HG02678 (cell line): ENCODE data around the gene LSP1.

ENCODE experiments used
- ATAC-seq: cut with Tn5 transposase; IDR thresholded peaks from one replicate; pipeline ENCODE4 v1.9.1; 2021; ENCODE audit warnings: mild to moderate bottlenecking, moderate library complexity; ENCODE audit not compliant: unreplicated experiment

The LSP1 gene

GRCh38 chr11:1824221-1825038 lies 28.5 kb upstream of the LSP1 start:
- no peak for ATAC-seq

GRCh38 chr11:1825039-1825740 lies 27.7 kb upstream of the LSP1 start:
- no peak for ATAC-seq

- ATAC-seq, result no peak
Observed at GRCh38 chr11:1825785-1826451, 27.0 kb upstream of the LSP1 start.

GRCh38 chr11:1826552-1827094 lies 26.3 kb upstream of the LSP1 start:
- no peak for ATAC-seq

GRCh38 chr11:1827095-1827813 lies 25.6 kb upstream of the LSP1 start:
- no peak for ATAC-seq

- no peak for ATAC-seq
Observed at GRCh38 chr11:1827931-1828330, 25.0 kb upstream of the LSP1 start.

GRCh38 chr11:1828542-1828941 lies 24.3 kb upstream of the LSP1 start:
- no peak for ATAC-seq

GRCh38 chr11:1829039-1829820 lies 23.7 kb upstream of the LSP1 start:
- ATAC-seq, result no peak

GRCh38 chr11:1830004-1830321 lies 22.9 kb upstream of the LSP1 start:
- no peak for ATAC-seq

- ATAC-seq, result no peak
Observed at GRCh38 chr11:1830322-1831223, 22.3 kb upstream of the LSP1 start.

- no peak for ATAC-seq
Observed at GRCh38 chr11:1831338-1832210, 21.3 kb upstream of the LSP1 start.

GRCh38 chr11:1832211-1832919 lies 20.5 kb upstream of the LSP1 start:
- no peak for ATAC-seq

GRCh38 chr11:1832920-1833295 lies 20.0 kb upstream of the LSP1 start:
- no peak for ATAC-seq

GRCh38 chr11:1834062-1834610 lies 18.7 kb upstream of the LSP1 start:
- no peak for ATAC-seq

GRCh38 chr11:1834779-1835670 lies 17.9 kb upstream of the LSP1 start, which contains the start of gene SYT8:
TSS of gene SYT8 (plus strand) at chr11:1834990. CDS start at chr11:1835106, 116 bp downstream.
- ATAC-seq, result no peak

- no peak for ATAC-seq
Observed at GRCh38 chr11:1835671-1836010, 17.2 kb upstream of the LSP1 start.
